Measurements from ENCODE around the gene ARL5A. TPM values are rescaled to one million over a fixed set of nuclear protein-coding genes. Genes with fewer than 3 reads are reported as not detected.

Gene ARL5A
- total and polyA plus RNA-seq, 9 of the 15 experiments (the other 6 are each of a cell fraction or from before 2014, with no cell fraction given) = 16.3 to 117 (median 88.4) TPM

DNA sequence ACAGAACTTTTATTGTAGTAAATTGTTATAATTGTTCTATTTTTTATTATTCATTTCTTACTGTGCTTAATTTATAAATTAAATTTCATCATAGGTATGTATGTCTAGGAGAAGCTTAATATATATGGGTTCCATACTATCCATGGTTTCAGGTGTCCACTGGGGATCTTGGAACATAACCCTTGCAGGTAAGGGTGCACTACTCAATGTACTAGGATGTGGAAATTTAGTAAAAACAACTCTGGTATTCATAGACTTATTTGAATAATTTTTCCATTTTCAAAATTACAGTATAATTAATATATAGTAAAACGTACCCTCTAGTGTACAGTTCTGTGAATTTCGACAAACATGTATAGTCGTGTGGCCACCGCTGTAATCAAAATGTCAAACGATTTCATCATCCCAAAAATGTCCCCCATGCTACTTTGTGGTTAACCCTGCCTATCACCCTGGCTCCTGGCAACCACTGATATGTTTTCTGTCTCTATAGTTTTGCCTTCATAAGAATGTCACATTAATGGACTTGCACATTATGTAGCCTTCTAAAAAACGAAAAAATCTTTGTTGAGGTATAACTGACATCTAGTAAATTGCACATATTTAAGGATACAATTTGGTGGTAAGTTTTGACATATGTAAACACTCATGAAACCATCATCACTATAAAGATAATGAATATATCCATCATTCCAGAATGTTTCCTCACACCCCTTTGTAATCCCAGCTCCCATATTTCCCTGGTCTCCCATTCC lies 45.7 kb downstream of the ARL5A start (continued):
- TF ChIP-seq SNRNP70 (optimal IDR thresholded peaks at IDR 0.05; ENCODE audit: low read depth, low read length) (no peak), ZNF197 (CRISPR knock-in tag; IDR thresholded peaks at IDR 0.05; ENCODE audit: low read depth) (peak; percentile 85), ZNF253 (CRISPR knock-in tag; conservative IDR thresholded peaks at IDR 0.05) (no peak), ZNF644 (tag; IDR thresholded peaks at IDR 0.05; ENCODE audit: low read depth) (peak; percentile 91), LEF1 (IDR thresholded peaks at IDR 0.05) (peak; percentile 95), HBP1 (CRISPR knock-in tag; IDR thresholded peaks at IDR 0.05) (no peak), ZNF668 (CRISPR knock-in tag; IDR thresholded peaks at IDR 0.05) (no peak), ZBTB26 (CRISPR knock-in tag; IDR thresholded peaks at IDR 0.05) (no peak), MEIS2 (IDR thresholded peaks at IDR 0.05; ENCODE audit: partially characterized antibody) (peak; percentile 92), NFRKB (IDR thresholded peaks at IDR 0.05; ENCODE audit: low read depth) (peak; percentile 59; the same call in 1 of the 2 replicates), NONO (IDR thresholded peaks at IDR 0.05; ENCODE audit: low read depth in 2 of 2, low read length in 1 of 2) (no peak)
- TF ChIP-seq, protein P1, sequence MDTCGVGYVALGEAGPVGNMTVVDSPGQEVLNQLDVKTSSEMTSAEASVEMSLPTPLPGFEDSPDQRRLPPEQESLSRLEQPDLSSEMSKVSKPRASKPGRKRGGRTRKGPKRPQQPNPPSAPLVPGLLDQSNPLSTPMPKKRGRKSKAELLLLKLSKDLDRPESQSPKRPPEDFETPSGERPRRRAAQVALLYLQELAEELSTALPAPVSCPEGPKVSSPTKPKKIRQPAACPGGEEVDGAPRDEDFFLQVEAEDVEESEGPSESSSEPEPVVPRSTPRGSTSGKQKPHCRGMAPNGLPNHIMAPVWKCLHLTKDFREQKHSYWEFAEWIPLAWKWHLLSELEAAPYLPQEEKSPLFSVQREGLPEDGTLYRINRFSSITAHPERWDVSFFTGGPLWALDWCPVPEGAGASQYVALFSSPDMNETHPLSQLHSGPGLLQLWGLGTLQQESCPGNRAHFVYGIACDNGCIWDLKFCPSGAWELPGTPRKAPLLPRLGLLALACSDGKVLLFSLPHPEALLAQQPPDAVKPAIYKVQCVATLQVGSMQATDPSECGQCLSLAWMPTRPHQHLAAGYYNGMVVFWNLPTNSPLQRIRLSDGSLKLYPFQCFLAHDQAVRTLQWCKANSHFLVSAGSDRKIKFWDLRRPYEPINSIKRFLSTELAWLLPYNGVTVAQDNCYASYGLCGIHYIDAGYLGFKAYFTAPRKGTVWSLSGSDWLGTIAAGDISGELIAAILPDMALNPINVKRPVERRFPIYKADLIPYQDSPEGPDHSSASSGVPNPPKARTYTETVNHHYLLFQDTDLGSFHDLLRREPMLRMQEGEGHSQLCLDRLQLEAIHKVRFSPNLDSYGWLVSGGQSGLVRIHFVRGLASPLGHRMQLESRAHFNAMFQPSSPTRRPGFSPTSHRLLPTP (IDR thresholded peaks at IDR 0.05; ENCODE audit: borderline replicate concordance, extremely low read depth, insufficient read length) = no peak
- TF ChIP-seq, protein P2, sequence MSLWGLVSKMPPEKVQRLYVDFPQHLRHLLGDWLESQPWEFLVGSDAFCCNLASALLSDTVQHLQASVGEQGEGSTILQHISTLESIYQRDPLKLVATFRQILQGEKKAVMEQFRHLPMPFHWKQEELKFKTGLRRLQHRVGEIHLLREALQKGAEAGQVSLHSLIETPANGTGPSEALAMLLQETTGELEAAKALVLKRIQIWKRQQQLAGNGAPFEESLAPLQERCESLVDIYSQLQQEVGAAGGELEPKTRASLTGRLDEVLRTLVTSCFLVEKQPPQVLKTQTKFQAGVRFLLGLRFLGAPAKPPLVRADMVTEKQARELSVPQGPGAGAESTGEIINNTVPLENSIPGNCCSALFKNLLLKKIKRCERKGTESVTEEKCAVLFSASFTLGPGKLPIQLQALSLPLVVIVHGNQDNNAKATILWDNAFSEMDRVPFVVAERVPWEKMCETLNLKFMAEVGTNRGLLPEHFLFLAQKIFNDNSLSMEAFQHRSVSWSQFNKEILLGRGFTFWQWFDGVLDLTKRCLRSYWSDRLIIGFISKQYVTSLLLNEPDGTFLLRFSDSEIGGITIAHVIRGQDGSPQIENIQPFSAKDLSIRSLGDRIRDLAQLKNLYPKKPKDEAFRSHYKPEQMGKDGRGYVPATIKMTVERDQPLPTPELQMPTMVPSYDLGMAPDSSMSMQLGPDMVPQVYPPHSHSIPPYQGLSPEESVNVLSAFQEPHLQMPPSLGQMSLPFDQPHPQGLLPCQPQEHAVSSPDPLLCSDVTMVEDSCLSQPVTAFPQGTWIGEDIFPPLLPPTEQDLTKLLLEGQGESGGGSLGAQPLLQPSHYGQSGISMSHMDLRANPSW (CRISPR knock-in tag; IDR thresholded peaks at IDR 0.05) = no peak
- TF ChIP-seq, protein P3, sequence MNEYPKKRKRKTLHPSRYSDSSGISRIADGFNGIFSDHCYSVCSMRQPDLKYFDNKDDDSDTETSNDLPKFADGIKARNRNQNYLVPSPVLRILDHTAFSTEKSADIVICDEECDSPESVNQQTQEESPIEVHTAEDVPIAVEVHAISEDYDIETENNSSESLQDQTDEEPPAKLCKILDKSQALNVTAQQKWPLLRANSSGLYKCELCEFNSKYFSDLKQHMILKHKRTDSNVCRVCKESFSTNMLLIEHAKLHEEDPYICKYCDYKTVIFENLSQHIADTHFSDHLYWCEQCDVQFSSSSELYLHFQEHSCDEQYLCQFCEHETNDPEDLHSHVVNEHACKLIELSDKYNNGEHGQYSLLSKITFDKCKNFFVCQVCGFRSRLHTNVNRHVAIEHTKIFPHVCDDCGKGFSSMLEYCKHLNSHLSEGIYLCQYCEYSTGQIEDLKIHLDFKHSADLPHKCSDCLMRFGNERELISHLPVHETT (CRISPR knock-in tag; conservative IDR thresholded peaks at IDR 0.05 in 1 of 2, IDR thresholded peaks at IDR 0.05 in 1 of 2) = peak in 1 of 2 experiments; percentile 29; a peak in 1 of 4 replicates

All from K562 (cell line).